ENCODE measurements around the gene ITGB2.

The ITGB2 gene

DNA sequence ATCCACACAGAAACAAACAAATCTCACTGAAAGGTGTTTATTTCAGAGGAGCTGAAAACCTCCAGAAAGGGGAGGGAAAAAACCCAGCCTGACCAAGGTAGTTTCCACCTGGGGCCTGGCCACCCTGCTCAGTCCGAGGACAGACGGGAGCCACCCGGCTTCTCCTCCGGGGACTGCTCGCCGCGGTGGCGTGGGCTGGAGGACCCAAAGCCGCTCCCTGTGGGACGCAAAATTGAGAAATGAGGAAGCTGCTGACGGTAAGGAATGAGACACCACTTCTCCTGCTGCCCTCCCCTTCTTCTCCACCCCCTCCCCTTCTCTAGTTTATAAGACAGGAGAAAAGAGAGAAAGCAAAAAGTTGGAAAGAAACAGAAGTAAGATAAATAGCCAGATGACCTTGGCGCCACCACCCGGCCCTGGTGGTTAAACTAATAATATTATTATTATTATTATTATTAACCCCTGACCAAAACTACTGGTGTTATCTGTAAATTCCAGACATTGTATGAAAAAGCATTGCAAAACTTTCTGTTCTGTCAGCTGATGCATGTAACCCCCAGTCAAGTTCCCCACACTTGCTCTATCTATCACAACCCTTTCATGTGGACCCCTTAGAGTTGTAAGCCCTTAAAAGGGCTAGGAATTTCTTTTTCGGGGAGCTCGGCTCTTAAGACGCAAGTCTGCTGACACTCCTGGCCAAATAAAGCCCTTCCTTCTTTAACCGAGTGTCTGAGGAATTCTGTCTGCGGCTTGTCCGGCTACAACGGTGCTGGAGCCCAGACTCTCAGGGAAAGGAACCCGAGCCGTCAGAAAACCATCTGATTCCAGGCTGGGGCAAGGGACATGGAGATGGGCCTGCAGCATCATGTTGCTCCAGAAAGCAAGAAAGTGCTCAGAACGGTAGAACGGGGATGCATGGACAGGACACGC is 12.5 kb downstream of the ITGB2 start:
- DNase-seq: no peak

DNA sequence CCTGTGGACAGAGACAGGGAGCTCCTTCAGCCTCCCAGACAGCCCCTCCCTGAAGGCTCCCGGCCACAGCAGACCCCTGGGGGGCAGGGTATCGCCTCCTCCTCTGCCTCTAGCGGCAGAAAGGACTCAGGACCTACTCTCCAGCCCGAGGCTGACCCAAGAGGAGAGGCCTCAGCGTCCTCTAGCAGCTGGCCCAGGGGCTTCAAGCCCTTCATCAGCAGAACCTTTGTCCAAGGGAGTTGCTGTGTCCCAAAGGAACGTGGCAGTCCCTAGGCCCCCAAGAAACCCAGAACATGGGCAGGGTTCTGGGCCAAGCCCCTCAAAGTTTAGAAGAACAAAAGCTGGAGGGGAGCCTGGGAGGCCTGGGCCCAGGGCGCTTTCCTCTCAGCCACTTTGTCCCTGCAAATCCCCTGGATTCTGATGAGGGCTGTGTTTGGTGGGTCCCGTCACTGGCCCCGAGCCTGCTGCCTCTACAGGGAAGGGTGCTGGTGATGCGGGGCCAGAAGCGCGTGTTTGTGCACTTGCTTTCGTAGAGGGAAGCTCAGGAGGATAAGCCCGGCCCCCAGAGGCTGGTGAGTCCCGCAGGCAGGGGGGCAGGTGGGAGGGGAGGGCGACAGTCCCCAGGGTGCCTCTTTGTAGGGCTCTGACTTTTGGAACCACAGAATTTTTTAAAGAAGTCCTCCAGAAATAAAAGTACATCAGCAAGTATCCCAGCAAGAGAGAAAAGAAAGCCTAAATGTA is 13.3 kb downstream of the ITGB2 start:
- no peak for DNase-seq

DNA sequence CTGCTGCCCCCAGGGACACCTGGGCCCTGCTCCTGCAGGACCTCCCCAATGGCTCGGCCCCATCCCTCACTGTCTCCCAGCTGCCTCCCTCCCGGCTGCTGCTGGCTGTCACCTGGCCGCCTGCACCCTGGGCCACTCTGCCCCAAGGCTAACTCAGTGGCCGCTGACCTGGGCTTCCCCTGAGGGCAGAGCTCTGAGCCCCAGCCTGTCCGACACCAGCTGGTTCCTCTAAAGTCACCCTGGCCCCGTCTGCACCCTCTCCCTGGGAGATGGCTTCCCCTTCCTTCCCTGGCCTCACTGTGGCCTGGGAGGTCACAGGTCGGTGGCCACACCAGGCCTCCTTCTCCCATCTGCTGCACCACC is 15.0 kb downstream of the ITGB2 start:
- DNase-seq: no peak

DNA sequence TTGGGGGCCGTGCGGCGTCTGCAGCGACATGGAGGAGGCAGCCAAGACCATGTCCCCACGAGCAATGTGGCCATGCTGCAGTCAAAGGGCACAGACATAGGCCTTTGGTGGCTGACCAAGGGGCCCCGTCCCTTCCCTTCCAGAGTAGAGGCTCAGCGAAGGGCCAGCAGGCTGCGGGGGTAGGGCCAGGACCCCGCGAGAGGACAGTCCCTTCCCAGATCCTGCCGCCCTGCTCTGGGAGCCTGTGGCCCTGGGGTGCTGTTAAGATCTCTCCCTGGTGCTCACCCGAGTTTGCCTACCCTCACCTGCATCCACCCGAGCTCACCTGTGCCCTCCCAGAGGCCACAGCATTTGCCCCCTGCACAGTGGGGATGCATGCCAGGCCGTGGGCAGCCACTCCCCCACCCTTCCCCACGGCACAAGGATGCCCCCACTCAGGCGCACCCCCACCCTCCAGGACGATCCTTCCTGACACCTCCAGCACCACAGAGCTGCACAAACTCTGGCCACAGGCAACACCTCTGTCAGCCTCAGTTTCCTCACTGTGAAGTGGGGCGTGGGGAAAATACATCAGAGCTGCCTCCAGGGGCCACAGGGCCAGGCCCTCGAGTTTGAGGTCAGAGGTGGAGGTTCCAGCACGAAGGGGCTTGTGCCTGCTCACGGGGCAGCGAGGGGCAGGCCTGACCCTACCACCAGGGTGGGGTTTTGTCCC is 15.5 kb downstream of the ITGB2 start:
- no peak for DNase-seq

DNA sequence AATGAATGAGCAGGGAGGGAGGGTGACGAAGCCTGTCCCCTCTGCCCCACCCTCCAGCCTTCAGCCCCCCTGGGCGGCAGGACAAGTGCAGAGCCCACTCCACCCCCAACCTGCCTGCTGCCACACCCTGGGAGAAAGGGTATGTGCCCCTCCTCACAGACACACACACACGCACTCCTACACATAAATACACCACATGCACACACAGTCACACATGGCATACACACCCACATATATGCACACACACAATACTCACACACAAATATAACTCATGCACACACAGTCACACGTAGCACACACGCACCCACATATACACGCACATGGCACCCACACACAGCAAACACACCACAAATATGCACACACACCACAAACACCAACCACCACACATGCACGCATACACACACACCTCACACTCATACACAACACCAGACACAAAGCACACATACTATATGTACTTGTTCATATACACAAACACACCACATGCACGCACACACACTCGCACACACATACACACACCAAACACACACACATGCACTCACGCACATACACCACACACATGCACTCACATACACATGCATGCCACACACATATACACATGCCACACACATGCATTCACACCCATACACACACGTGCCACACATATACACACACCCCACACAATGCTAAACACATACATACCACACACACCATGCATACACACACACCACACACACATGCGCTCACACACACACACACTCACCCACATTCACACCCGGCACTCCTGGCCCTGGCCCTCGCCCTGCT is 16.4 kb downstream of the ITGB2 start:
- no peak for DNase-seq

DNA sequence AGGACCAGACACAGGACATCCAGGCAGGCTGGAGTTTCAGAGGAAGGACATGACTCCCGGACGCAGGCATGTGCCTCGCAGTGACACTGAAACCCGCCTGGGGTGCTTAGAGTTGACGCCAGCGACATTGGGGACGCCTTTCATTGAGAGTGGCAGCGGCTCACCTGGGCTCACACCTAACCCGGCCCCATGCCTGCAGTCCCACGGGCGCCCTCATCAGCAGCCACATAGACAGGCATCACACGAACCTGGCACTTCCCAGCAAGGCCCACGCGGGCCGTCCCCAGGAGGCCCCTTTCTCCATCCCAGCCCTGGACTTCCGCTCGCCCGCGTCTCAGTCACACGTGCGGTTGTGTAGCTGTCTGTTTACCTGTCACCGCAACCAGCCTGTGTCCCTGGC is 17.0 kb downstream of the ITGB2 start:
- no peak for DNase-seq

DNA sequence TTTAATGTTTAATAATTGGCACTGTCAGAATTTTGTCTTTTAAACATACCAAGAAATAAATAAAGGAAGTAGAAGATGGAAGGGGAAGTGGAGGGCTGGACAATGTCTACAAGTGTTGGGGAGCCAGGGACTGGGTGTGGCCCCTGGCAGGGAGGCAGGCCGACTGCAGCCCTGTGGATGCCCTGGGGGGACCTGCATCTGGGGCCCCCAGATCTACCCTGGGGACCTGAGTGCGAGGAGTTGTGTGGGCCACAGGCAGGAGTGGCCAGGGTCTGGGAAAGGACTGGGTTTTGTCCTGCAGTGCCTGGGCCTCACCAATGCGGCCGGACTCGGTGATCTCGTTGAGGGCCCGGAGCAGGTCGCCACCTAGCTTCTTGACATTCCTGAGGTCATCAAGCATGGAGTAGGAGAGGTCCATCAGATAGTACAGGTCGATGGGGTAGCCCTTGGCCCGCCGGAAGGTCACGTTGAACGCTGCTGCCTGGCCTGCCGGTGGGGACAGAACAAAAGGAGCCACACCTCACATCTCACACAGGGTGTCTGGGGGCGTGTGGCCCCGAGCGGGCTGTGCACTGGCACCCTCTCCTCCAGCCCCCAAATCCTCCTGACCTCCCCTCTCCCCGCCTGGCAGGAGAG is 17.5 kb downstream of the ITGB2 start:
- DNase-seq: no peak

DNA sequence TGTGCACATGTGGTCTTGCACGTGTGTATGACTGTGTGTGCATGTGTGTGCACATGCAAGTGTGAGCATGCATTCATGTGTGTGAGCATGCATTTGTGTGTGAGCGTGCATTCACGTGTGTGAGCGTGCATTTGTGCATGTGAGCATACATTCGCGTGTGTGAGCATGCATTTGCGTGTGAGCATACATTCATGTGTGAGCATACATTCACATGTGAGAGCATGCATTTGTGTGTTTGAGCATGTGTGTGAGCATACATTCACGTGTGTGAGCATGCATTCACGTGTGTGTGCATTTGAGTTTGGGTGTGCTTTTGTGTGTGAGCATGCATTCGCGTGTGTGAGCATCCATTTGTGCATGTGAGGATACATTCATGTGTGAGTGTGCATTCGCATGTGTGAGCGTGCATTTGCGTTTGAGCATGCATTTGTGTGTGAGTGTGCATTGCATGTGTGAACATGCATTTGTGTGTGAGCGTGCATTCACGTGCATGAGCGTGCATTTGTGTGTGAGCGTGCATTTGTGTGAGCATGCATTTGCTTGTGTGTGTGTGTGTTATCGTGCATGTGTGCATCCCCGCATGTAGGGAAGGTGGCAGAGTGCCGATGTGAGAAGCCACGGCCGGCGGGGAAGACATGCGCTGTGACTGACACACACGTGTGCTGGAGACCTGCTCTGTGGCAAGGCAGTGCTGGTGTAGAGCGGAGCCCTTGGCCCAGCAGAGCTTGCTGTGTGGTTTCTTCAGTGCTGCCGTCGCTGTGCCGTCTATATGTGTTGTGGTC is 18.2 kb downstream of the ITGB2 start:
- no peak for DNase-seq

DNA sequence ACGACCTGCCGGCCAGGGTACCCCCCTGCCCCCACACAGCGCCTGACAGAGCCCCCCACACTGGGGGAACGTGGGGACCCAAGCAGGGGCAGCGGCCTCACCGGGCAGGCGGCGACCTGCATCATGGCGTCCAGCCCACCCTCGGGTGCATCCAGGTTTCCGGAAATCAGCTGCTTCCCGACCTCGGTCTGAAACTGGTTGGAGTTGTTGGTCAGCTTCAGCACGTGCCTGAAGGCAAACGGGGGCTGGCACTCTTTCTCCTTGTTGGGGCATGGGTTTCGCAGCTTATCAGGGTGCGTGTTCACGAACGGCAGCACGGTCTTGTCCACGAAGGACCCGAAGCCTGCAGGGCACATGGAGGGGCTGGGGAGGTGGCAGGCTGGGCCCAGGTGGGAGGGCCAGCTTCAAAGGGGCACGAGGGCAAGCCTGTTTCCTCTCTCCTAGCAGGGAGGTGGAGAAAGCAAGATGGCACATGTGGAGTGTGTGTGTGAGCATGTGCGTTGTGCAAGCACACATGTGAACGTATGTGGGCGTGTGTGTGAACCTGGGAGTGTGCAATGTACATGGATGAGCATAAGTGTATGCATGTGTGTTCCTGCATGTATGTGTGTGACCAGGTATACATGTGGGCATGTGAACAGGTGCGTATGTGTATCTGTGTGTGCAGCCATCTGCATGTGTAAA is 19.2 kb downstream of the ITGB2 start:
- DNase-seq: no peak

DNA sequence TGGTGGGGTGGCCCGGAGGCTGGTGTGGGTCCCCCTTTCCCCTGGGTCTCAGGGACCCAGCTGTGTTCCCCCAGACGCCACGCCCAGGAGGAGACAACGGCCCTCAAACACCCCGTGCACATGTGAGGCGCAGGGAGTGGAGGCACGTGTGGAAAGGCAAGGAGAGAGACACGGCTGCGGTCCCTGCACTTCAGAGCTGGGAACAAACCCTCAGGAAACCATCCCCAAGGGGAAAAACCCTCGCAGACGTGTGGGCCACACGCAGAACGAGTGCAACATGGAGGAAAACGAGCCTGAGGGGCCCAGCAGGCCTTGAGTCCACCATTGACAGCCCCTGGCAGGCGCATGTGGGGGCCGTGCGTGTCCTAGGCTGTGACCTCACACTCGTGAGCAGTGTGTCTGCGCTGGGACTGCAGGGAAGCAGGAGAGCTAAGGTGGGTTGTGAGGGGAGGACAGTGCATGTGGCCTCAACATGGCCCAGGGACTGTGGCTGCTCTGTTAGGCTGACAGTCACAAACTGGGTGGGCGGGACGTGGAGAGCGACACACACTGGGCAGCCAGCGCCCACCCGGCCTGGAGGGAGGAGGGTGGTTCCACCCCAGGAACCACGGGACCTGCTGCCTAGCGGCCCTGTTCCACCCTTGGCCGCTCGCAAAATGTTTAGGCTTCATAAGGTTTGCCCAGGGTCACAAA is 20.0 kb downstream of the ITGB2 start:
- DNase-seq: no peak

DNA sequence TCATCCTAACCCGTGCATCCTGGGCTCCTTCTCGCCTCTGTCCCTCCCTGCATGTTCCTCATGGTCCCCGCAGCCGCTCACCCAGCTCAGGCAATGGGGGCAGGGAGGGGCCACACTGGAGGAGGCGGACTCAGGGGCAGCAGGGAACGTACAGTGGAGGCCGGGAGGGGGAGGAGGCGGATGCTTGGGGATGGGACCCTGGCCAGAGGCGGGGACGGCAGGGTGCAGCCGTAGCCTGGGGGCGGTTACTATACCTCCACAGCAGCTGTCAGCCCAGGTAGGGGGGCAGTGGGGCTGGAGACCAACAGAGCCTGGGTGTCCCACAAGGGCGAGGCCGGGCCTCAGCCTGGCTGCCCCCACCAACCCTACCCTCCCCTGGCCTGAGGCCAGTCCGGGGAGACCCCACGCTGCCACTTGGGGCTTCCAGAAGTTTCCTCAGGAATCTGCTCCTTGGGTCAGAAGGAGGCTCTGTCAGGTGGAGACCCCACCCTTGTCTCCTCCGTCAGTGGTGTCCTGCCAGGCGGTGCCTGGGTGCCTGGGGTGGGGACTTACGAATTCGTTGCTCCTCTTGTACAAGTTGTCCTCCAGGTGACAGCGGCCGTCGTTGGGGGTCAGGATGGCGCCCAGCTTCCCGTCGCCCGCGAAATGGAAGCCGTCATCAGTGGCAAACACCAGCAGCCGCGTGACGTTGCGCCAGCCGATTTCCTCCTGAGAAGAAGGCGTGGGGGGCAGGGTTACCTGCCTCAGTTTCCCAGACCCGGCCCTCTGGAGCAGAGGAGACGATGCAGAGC is 20.7 kb downstream of the ITGB2 start:
- no peak for DNase-seq

DNA sequence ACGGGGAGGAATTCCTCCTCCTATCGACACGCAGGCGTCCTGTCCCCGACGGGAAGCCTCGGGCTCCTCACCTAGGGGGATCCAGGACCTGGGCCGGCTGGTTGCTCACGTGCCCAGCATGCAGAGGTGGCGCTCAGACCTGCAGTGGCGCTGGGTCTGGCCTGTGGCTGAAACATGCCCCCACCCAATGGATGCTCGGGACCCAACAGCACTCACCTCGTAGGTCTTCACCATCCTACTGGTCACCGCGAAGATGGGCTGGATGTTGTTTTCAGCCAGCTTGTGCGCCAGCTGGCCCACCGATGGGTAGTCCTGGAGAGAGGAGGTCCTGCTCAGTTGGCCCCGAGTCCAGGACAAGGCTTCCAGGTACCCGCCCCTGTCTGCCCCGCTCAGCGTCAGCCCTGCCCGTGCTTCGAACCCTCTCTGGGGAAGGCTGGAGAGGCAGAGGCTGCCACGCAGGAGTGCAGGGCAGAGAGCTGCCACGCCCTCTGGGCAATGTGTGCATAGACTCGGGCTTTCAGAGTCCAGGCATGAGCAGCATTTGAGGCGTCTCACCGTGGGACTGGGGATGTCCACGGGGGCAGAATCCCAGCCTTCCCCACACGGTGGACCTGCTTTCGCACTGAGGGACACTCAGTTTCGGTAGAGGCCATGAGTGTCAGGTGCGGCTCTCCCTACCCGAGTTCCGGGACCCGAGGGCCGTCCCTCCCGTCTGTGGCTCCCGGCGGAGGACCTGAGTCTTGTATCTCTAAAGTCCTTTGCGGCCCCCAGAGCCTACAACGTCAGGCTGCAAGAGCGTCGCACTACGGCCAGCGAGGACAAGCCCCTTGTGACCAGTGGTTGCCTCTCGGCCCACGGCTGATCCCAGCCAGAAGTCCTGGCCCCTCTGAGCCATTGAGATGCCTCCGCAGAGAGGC is 21.6 kb downstream of the ITGB2 start:
- no peak for DNase-seq

DNA sequence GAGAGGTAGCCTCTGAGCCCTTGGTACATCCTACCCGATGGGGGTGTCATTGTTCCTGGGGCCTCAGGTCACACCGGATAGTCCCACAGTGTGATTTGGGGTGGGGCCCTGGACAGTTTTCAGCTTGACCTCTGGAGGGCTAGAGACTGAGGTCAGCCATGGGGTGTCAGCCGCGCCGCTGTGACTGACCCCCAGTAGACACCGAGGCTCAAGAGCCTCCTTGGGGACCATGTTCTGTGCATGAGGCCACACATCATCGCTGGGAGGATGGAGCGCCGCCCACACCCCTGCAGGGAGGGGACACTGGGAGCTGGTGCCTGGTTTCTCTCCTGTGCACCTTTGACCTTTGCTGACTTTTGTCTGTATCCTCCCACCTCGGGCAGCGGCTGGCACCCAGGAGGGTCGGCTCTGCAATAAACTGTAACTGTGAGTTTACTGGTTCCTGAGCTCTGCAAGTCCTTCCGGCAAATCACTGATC is 22.6 kb downstream of the ITGB2 start:
- no peak for DNase-seq

DNA sequence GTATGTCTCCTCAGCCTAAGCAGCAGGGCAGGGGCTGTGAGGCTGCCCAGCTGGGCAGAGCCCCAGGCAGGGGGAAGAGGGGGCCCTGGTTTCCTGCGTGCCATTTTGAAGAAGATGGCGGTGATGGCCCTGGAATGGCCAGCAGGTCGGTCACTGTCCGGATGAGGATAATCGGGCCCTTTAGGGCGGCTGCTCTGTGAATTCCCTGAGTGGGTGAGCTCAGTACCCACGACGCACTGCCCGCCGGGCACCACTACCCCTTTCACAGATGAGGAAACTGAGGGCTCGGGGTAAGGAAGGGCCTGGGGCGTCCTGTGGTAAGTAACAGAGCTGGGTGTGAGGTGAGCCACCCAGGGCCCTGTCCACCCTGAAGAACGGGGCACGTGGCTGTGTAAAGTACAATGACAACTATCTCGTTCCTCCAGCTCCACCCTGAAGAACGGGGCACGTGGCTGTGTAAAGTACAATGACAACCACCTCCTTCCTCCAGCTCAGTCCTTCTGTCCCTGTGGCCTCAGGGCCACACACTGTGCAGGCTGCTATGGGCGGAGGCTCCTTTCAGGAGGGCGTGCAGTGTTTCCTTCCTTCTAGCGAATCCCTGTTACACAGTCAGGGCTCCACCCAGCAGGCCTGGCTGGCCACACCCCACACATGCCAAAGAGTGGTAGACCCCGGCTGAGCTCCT is 23.2 kb downstream of the ITGB2 start:
- no peak for DNase-seq

DNA sequence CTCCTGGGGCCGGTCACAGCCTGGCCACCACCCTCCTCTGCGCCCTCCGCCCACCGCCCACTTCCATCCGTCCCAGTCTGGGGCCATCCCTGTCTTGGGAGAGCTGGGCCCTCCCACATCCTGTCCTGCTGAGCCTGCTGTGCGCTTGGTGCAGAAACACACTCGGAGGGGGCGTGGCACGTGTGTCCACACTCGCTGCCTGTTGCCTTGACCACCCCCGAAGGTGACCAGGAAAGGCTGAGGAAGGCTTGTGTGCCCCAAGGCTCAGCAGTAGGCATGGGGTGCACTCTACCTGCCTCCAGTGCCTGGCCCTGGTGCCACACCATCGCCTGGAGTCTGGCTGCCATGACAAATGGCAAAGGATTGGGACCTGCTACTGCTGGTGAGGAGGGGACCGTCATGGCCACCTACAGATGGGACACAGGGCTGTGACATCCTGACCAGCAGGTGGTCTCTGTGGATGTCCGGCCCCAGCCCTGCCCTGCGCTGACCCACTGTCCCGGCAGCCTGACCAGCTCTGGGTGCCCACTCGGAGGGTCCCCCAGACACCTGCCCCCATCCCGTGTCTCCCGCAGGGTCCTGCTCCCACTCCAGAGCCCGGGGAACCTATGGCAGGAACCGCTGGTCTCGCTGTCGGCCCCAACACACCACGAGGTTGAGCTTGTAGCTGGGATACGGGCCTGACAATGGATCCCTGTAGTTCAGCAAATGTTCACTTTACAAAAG is 24.0 kb downstream of the ITGB2 start:
- no peak for DNase-seq

DNA sequence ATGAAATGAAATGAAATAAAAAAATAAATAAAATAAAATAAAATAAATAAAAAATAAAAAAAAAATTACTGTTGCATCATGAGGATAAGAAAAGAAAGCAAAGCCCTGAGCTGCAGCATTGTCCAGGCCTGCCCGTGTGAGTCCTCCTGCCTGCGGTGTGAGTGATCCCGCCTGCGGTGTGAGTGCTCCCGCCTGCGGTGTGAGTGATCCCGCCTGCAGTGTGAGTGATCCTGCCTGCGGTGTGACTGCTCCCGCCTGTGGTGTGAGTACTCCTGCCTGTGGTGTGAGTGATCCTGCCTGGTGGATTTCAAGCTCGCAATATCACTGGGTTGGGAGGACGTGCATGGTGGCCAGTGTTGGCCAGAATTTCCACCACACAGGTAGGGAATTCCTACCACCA is 24.8 kb downstream of the ITGB2 start:
- DNase-seq: no peak
